ENCODE measurements around the gene CRYGN. TPM values are rescaled to one million over a fixed set of nuclear protein-coding genes. Genes with fewer than 3 reads are reported as not detected.

CRYGN gene, protein sequence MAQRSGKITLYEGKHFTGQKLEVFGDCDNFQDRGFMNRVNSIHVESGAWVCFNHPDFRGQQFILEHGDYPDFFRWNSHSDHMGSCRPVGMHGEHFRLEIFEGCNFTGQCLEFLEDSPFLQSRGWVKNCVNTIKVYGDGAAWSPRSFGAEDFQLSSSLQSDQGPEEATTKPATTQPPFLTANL
- total RNA-seq, result under 1 TPM; 0.12 to 0.74 TPM

DNA sequence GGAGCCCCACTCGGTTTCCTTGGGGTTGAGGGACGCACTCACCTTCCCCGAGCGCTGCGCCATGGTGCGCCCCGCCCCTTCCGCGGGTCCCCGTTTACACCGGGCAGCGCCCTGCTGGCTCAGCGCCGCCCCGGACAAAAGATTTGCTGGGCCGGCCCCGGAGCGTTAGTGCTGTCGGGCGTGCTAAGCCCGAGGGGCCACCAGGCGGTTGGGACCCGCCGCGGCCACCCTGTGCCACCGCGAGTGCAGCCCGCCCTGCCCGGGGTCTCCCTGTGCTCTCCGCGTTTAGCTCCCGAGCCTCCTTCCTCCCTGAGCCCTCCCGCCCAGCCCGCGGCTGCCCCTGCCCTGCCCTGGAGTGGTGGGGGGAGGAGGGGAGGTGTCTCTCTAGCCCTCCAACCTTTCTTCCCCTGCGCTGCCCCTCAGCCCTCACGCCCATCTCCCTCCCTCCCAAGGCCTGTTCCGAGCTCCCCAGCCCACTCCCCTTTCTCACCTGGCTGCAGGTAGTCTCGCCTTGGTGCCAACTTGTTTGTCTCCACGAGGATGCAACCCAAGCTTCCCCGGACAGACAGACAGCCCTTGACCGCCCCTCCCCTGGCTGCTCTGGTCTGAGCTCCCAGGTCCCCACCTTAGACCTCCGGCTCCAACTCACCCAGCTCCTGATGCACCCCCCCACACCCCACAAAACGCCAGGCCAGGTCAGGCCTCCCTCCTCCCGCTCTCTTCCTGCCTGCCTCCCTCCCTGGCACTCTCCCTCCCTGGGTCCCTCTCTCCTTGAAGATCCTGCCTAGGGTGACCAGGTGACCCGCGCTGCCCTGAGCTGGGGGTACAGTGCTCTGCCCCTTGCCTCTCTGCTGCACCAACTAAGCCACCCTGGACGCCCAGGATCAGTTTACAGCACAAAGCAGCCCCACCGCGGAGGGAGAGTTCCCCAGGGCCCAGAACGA lies at the start of gene CRYGN:
Gene CRYGN, minus strand, starts transcription at position 287 of the 944 bp plus-strand sequence. Its CDS starts 224 bp downstream, at position 63.
- Mint-ChIP-seq H3K4me3 (peak within 1 kb of the TSS; percentile 60), H3K9me3 (no peaks in the 10 kb centered on the region), H3K27ac (peak within 1 kb of the TSS; percentile 78), H3K4me1 (peaks cover 32% of the 10 kb centered on the region), H3K36me3 (no peaks in the 10 kb centered on the region), H3K27me3 (no peaks in the 10 kb centered on the region)
- peak; percentile 25 for DNase-seq

DNA sequence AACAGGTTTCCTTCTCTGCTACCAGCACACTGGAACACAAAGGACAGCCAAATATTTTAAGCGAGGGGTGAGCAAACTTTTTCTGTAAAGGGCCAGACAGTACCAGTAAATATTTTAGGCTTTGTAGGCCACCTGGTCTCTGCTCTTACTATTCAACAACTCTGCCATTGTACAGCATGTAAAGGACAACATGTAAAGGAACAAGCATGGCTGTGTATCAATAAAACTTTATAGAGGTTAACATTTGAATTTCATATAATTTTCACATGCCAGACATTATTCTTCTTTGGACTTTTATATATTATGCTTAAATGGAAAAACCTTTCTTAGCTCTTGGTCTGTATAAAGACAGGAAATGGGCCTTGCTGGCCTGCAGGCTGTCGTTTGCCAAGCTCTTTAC lies 49.6 kb upstream of the CRYGN start:
- Mint-ChIP-seq H3K27me3 (no peaks in the 10 kb centered on the region), H3K4me1 (peaks cover 27% of the 10 kb centered on the region), H3K27ac (no peak overlapping the region), H3K4me3 (no peak overlapping the region), H3K9me3 (no peaks in the 10 kb centered on the region), H3K36me3 (peaks cover 28% of the 10 kb centered on the region)
- no peak for DNase-seq

DNA sequence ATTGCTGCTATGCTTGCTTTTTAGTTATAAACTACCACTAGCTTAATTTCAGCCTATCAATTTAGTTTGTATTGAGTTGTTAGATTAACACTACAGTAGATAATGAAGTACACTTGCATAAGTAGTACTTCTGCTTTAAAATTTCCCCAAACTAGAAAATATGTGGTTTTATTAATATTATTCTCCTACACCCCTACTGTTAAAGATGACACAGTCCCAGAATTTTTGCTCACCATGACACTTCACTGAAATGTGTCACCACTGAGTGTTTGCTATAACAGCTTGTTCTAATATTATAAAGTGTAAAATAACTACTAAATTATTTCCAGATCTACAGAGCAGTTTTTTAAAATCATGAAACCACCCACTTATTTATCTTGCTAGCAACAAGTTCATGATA lies 48.2 kb upstream of the CRYGN start:
- H3K36me3 Mint-ChIP-seq, result peaks cover 30% of the 10 kb centered on the region
- H3K4me3 Mint-ChIP-seq, result no peak overlapping the region
- peaks cover 13% of the 10 kb centered on the region for H3K4me1 Mint-ChIP-seq
- no peak overlapping the region for H3K27ac Mint-ChIP-seq
- H3K9me3 Mint-ChIP-seq, result no peaks in the 10 kb centered on the region
- DNase-seq, result no peak
- no peaks in the 10 kb centered on the region for H3K27me3 Mint-ChIP-seq

- no peak for DNase-seq
- peaks cover 11% of the 10 kb centered on the region for H3K4me1 Mint-ChIP-seq
- no peaks in the 10 kb centered on the region for H3K27me3 Mint-ChIP-seq
- peaks cover 36% of the 10 kb centered on the region for H3K36me3 Mint-ChIP-seq
- H3K4me3 Mint-ChIP-seq, result no peak overlapping the region
- H3K27ac Mint-ChIP-seq, result no peak overlapping the region
- H3K9me3 Mint-ChIP-seq, result no peaks in the 10 kb centered on the region
Observed at GRCh38 chr7:151487228-151487627, 47.3 kb upstream of the CRYGN start.

- H3K27ac Mint-ChIP-seq, result no peak overlapping the region
- H3K36me3 Mint-ChIP-seq, result peaks cover 42% of the 10 kb centered on the region
- peaks cover 13% of the 10 kb centered on the region for H3K4me1 Mint-ChIP-seq
- no peak for DNase-seq
- H3K4me3 Mint-ChIP-seq, result no peak overlapping the region
- no peaks in the 10 kb centered on the region for H3K9me3 Mint-ChIP-seq
- no peaks in the 10 kb centered on the region for H3K27me3 Mint-ChIP-seq
Observed at GRCh38 chr7:151486074-151486473, 46.1 kb upstream of the CRYGN start.

GRCh38 chr7:151484971-151485707 lies 45.2 kb upstream of the CRYGN start:
- no peaks in the 10 kb centered on the region for H3K27me3 Mint-ChIP-seq
- H3K9me3 Mint-ChIP-seq, result no peaks in the 10 kb centered on the region
- H3K36me3 Mint-ChIP-seq, result peaks cover 38% of the 10 kb centered on the region
- peaks cover 13% of the 10 kb centered on the region for H3K4me1 Mint-ChIP-seq
- peak overlapping the region; percentile 51 for H3K27ac Mint-ChIP-seq
- no peak overlapping the region for H3K4me3 Mint-ChIP-seq
- no peak for DNase-seq

- Mint-ChIP-seq H3K36me3 (peaks cover 32% of the 10 kb centered on the region), H3K27me3 (no peaks in the 10 kb centered on the region), H3K9me3 (no peaks in the 10 kb centered on the region), H3K4me1 (peaks cover 16% of the 10 kb centered on the region), H3K27ac (no peak overlapping the region), H3K4me3 (no peak overlapping the region)
- no peak for DNase-seq
Observed at GRCh38 chr7:151483711-151483983, 43.7 kb upstream of the CRYGN start.

DNA sequence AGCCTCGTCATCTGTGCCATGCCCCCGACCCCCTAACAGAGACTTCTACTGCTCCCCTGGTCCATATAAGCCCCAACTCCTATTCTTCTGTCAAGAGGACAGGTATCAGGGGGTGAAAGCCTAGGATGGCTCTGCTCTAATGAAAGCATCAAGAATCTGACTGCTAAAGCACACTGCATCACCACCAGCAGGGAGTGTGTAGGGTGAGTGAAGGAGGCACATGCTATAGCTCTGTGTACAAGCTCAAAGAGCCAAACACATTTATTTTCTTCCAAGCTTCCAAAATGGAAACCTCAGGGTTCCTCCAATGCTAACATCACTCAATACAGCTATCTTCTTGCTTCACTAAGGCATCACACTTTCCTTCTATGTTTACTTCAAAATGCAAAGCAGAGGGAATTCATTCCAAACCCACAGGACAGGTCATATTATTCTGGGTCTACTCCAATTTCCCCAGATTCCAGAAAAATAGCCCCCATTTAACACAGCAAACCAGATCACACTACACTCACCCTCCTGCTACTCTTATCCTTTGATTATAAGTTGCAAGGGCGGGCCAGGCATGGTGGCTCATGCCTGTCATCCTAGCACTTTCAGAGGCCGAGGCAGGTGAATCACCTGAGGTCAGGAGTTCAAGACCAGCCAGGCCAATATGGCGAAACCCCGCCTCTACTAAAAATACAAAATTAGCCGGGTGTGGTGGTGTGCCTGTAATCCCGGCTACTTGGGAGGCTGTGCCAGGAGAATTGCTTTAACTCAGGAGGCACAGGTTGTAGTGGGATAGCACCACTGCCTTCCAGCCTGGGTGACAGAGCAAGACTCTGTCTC lies 43.2 kb upstream of the CRYGN start:
- Mint-ChIP-seq H3K36me3 (peaks cover 32% of the 10 kb centered on the region), H3K9me3 (no peaks in the 10 kb centered on the region), H3K4me3 (no peak overlapping the region), H3K27ac (no peak overlapping the region), H3K27me3 (no peaks in the 10 kb centered on the region), H3K4me1 (peaks cover 16% of the 10 kb centered on the region)
- no peak for DNase-seq

DNA sequence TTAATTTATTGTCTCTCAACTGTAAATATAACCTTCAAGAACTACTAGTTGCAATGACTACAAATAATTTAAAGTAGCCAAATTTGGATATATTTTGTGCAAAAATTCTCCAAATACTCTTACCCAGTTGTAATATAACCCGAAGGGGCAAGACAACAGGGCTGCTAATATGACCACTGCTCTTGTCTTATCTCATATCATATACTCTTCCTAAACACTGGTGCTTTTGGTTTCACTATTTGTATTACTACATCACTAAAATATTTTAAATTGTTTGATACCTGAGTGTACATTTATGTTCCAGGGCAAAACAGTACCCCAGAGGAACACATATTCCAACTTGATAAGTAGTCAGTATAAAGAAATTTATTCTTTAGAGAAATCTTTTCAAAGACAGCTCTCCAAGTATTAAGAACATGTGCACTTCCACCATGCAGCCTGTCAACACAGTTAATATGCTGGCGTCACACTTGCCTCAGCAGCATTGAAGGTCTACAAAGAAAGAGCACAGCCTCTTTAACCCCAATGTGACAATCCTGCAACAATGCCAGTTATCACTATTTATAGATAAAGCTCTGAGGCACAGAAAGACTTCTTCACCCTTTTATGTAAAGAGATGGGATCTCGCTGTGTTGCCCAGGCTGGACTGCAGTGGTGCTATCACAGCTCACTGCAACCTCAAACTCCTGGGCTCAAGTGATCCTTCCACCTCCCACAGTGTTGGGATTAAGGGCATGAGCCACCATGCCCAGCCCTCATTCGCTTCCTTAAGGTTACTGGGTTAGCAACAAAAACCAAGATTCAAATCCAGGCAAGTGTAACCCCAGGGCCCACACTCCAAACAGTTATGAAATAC lies 41.9 kb upstream of the CRYGN start:
- no peak overlapping the region for H3K4me3 Mint-ChIP-seq
- no peak overlapping the region for H3K27ac Mint-ChIP-seq
- H3K9me3 Mint-ChIP-seq, result no peaks in the 10 kb centered on the region
- peaks cover 30% of the 10 kb centered on the region for H3K36me3 Mint-ChIP-seq
- no peaks in the 10 kb centered on the region for H3K27me3 Mint-ChIP-seq
- peaks cover 20% of the 10 kb centered on the region for H3K4me1 Mint-ChIP-seq
- no peak for DNase-seq

GRCh38 chr7:151477867-151478266 lies 37.9 kb upstream of the CRYGN start:
- DNase-seq, result no peak
- peaks cover 20% of the 10 kb centered on the region for H3K4me1 Mint-ChIP-seq
- H3K36me3 Mint-ChIP-seq, result peaks cover 25% of the 10 kb centered on the region
- H3K9me3 Mint-ChIP-seq, result no peaks in the 10 kb centered on the region
- no peak overlapping the region for H3K27ac Mint-ChIP-seq
- no peaks in the 10 kb centered on the region for H3K27me3 Mint-ChIP-seq
- no peak overlapping the region for H3K4me3 Mint-ChIP-seq

DNA sequence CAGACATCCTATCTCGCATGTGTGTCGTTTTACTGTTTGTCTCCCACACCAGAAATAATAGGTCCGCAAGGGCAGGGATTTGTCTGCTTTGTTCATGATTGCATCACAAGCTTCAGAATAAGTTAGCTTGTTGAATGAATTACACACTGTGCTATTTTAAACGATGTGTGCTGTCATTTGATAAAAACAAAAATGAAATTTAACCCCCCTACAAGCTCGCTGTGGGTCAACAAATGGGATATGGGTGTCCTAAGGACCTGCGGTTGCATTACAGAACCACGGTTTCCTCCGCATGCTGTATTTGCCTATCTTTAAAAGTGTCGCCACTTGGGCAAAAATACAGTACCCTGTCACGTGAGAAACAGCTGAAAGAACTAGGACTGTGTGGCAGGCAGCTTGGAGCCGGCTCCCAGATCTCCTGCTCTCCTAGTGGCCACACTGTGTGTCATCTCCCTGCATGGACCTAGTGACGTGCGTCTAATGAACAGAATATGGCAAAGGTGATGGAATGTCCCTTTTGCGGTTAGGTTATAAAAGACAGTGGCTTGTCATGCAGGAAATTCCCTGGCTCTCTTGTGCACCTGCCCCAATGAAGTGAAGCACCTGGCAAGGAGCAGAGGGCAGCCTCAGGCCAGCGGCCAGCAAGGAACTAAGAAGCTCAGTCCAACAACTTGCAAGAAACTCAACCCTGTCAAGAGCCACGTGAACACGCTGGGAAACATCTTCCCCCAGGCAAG lies 32.9 kb upstream of the CRYGN start:
- no peaks in the 10 kb centered on the region for H3K9me3 Mint-ChIP-seq
- H3K27ac Mint-ChIP-seq, result peak overlapping the region; percentile 75
- DNase-seq, result no peak
- peaks cover 49% of the 10 kb centered on the region for H3K36me3 Mint-ChIP-seq
- peaks cover 44% of the 10 kb centered on the region for H3K4me1 Mint-ChIP-seq
- H3K4me3 Mint-ChIP-seq, result no peak overlapping the region
- no peaks in the 10 kb centered on the region for H3K27me3 Mint-ChIP-seq

DNA sequence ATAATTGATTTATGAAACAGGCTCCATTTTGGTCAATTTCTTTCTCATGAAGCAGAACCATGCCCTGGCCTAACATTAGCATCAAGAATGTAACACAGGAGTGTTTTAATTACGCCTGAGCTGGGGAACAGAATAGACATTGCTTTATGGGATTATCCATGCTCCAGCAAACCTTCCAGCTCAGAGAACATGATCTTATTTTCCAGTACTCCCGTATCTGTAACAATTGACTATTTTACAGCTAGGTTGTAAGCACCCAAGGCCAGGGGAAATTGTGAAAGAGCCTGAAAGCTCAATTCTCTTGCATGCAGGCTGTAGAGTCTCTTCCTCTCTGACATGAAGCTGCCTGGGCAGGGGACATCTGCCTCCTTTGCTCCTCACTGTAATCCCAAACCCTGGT lies 30.8 kb upstream of the CRYGN start:
- H3K27me3 Mint-ChIP-seq, result no peaks in the 10 kb centered on the region
- peaks cover 62% of the 10 kb centered on the region for H3K36me3 Mint-ChIP-seq
- H3K4me1 Mint-ChIP-seq, result peaks cover 40% of the 10 kb centered on the region
- DNase-seq, result no peak
- H3K27ac Mint-ChIP-seq, result no peak overlapping the region
- no peaks in the 10 kb centered on the region for H3K9me3 Mint-ChIP-seq
- H3K4me3 Mint-ChIP-seq, result no peak overlapping the region

- Mint-ChIP-seq H3K9me3 (peaks cover 3% of the 10 kb centered on the region), H3K4me1 (peaks cover 40% of the 10 kb centered on the region), H3K27ac (no peak overlapping the region), H3K27me3 (no peaks in the 10 kb centered on the region), H3K36me3 (peaks cover 72% of the 10 kb centered on the region), H3K4me3 (no peak overlapping the region)
- DNase-seq, result no peak
Observed at GRCh38 chr7:151469281-151469680, 29.3 kb upstream of the CRYGN start.

Data from activated naive CD8-positive, alpha-beta T cell treated with anti-CD3 and anti-CD28 coated beads for 36 hours (primary cell).